GM12878 (cell line): ENCODE measurements around the gene PLA2G2C. TPM values are rescaled to one million over a fixed set of nuclear protein-coding genes. Genes with fewer than 3 reads are reported as not detected.

ENCODE experiments used
- ATAC-seq: fragments of 200-7000 bp; cut with Tn5 transposase; 3 replicates; pipeline ENCODE4 v1.9.1; 2020; ENCODE audit warnings: mild to moderate bottlenecking, moderate library complexity
- BruUV-seq: library from RNA; stranded (reverse); fragments of 400-500 nt; replicated peaks from 2 replicates; lab custom pipeline; 2021; lab: Mats Ljungman, UMichigan
- CTCF ChIA-PET: fragments of 300-600 bp; sonication (Branson Sonifier 250); formaldehyde crosslinking; extraction: SDS; loops from one replicate; lab custom pipeline; 2021; ENCODE audit warnings: inconsistent platforms; lab: Yijun Ruan, JAX
- POLR2A ChIA-PET: fragments of 350-600 bp; formaldehyde crosslinking; extraction: SDS; loops from one replicate; lab custom pipeline; 2021; ENCODE audit warnings: inconsistent platforms; lab: Charles Lee
- RAD21 ChIA-PET: fragments of 300-600 bp; sonication (Branson Sonifier 250); formaldehyde crosslinking; loops from one replicate; lab custom pipeline; 2023; ENCODE audit warnings: antibody characterized with exemption; ENCODE audit not compliant: unreplicated experiment; lab: Charles Lee
- SMC1A ChIA-PET: fragments of 300-600 bp; sonication (Branson Sonifier 250); formaldehyde crosslinking; loops from one replicate; lab custom pipeline; 2023; ENCODE audit not compliant: unreplicated experiment, uncharacterized antibody; lab: Charles Lee
- DNase-seq: peaks from one replicate; pipeline ENCODE4 v3.0.0-alpha.2; 2011; ENCODE audit warnings: low read depth, low spot score
- FAIRE-seq: peaks from 3 replicates; lab custom pipeline; 2011; peaks lifted over from hg19 to GRCh38; lab: Jason Lieb, UNC
- H2AFZ ChIP-seq: 2 replicates; pipeline ENCODE4 v1.6.0; 2011; ENCODE audit warnings: low read depth, low read length, control low read depth; ENCODE audit not compliant: control insufficient read depth
- H3K27ac ChIP-seq: 2 replicates; pipeline ENCODE4 v1.5.1; 2011; ENCODE audit warnings: control low read depth; ENCODE audit not compliant: control insufficient read depth, insufficient read depth
- H3K27me3 ChIP-seq, 2 experiments: replicated peaks in 1 of 2; 2 replicates each; pipeline versions ENCODE4 v1.6.0 to v1.6.1; 2011; ENCODE audit warnings: low read length in 1 of 2; ENCODE audit not compliant: control insufficient read depth in 2 of 2, insufficient read depth in 2 of 2
- H3K36me3 ChIP-seq, 2 experiments: 2 replicates each; pipeline ENCODE4 v1.5.1; 2011; ENCODE audit warnings: low read length in 1 of 2; ENCODE audit not compliant: control insufficient read depth in 2 of 2, insufficient read depth in 2 of 2
- H3K4me1 ChIP-seq: 2 replicates; pipeline ENCODE4 v1.6.1; 2011; ENCODE audit warnings: mild to moderate bottlenecking, low read length, moderate library complexity, mixed read lengths; ENCODE audit not compliant: control insufficient read depth, insufficient read depth
- H3K4me2 ChIP-seq: 2 replicates; pipeline ENCODE4 v1.6.0; 2011; ENCODE audit warnings: control low read depth; ENCODE audit not compliant: control insufficient read depth, insufficient read depth
- H3K4me3 ChIP-seq: fragments of 200-600 bp; sonication (generic); 2 replicates; pipeline ENCODE4 v1.5.1; 2016
- H3K79me2 ChIP-seq: 2 replicates; pipeline ENCODE4 v1.6.0; 2011; ENCODE audit warnings: low read length; ENCODE audit not compliant: control insufficient read depth, insufficient read depth
- H3K9ac ChIP-seq: 2 replicates; pipeline ENCODE4 v1.8.0; 2011; ENCODE audit warnings: low read length, control low read depth, mixed read lengths; ENCODE audit not compliant: control insufficient read depth, insufficient read depth
- H3K9me3 ChIP-seq: replicated peaks from 3 replicates; pipeline ENCODE4 v1.5.1; 2011; ENCODE audit warnings: mild to moderate bottlenecking, low read length; ENCODE audit not compliant: control insufficient read depth, insufficient read depth
- H4K20me1 ChIP-seq: 2 replicates; pipeline ENCODE4 v1.6.0; 2011; ENCODE audit not compliant: control insufficient read depth, insufficient read depth
- ESRRA ChIP-seq: IDR thresholded peaks from 2 replicates; pipeline ENCODE4 v1.6.1; 2012; ENCODE audit warnings: mild to moderate bottlenecking, low read length, improper control_type of control experiment
- FOXK2 ChIP-seq: fragments of 450-650 bp; IDR thresholded peaks from 2 replicates; pipeline ENCODE4 v1.6.1; 2017; ENCODE audit warnings: mild to moderate bottlenecking, moderate library complexity
- GATAD2B ChIP-seq: fragments of 450-650 bp; conservative IDR thresholded peaks from 2 replicates; pipeline ENCODE4 v1.6.1; 2017; ENCODE audit warnings: low read depth, mild to moderate bottlenecking, moderate library complexity
- HDAC2 ChIP-seq: fragments of 200-600 bp; sonication (generic); IDR thresholded peaks from 2 replicates; pipeline ENCODE4 v1.6.1; 2017
- MTA2 ChIP-seq: fragments of 450-650 bp; IDR thresholded peaks from 2 replicates; pipeline ENCODE4 v1.6.1; 2016; ENCODE audit warnings: low read depth, mild to moderate bottlenecking, moderate library complexity
- NBN ChIP-seq: fragments of 450-650 bp; IDR thresholded peaks from 2 replicates; pipeline ENCODE4 v1.6.1; 2016
- NRF1 ChIP-seq: conservative IDR thresholded peaks from 2 replicates; pipeline ENCODE4 v1.6.1; 2011; ENCODE audit warnings: mild to moderate bottlenecking, low read depth, low read length, improper control_type of control experiment
- PBX3 ChIP-seq: IDR thresholded peaks from 2 replicates; pipeline ENCODE4 v1.6.1; 2011; ENCODE audit warnings: mild to moderate bottlenecking, low read depth, low read length, moderate library complexity; ENCODE audit not compliant: insufficient replicate concordance
- SUPT20H ChIP-seq: IDR thresholded peaks from 2 replicates; pipeline ENCODE4 v1.6.1; 2011; ENCODE audit warnings: low read depth, mild to moderate bottlenecking, low read length, moderate library complexity, borderline replicate concordance; ENCODE audit not compliant: control insufficient read depth
- TCF3 ChIP-seq: IDR thresholded peaks from 2 replicates; pipeline ENCODE4 v1.6.1; 2012; ENCODE audit warnings: low read depth, mild to moderate bottlenecking, low read length, borderline replicate concordance; ENCODE audit not compliant: insufficient read depth
- WGBS: methylation state at CpG from one replicate; pipeline ENCODE4 v1.1.6; 2016; ENCODE audit warnings: low lambda C conversion rate; ENCODE audit not compliant: insufficient replicate concordance, insufficient coverage; ENCODE audit errors: missing lambda C conversion rate; 5-methylcytosine and 5-hydroxymethylcytosine counted together
- in situ Hi-C: fragments of 300-500 bp; cut with MboI; formaldehyde crosslinking; loops from 9 replicates; pipeline ENCODE4 v1.14.3; 2018; ENCODE audit warnings: mixed read lengths
- intact Hi-C: fragments of 100-400 bp; cut with micrococcal nuclease; formaldehyde crosslinking; loops from one replicate; pipeline ENCODE4 v1.14.2; 2022; ENCODE audit not compliant: unreplicated experiment
- polyA plus RNA-seq, 11 experiments: library from polyadenylated mRNA; depleted of rRNA in 4 of 11; unstranded in 6 of 11; stranded (reverse) in 5 of 11; fragments of >200 nt; fragmentation: Nextera tagmentation in 4 of 11; fragmentation: Illumina TruSeq in 1 of 11; extraction: Ambion mirVana in 4 of 11; extraction: Trizol in 1 of 11; gene quantifications; 1 replicate in 1 of 11; 2 replicates in 10 of 11; pipeline versions ENCODE4 v1.2.1 to v1.2.3, GENCODE V29; 2011 to 2016; ENCODE audit warnings: inconsistent platforms in 2 of 11, missing spikeins in 2 of 11, low read depth in 1 of 11
- total RNA-seq, 4 experiments: library from RNA; depleted of rRNA in 3 of 4; stranded (reverse); fragments of >200 nt in 3 of 4; fragmentation: Illumina TruSeq in 1 of 4; extraction: Trizol in 1 of 4; gene quantifications; 2 replicates each; pipeline versions ENCODE4 v1.2.1 to v1.2.3, GENCODE V29; 2013 to 2021
- TF ChIP-seq, protein P1 (sequence below): IDR thresholded peaks from 2 replicates; pipeline ENCODE4 v1.6.1; 2011; ENCODE audit warnings: borderline replicate concordance, low read depth, mild to moderate bottlenecking, moderate library complexity, low read length; ENCODE audit not compliant: insufficient read depth, poor library complexity, severe bottlenecking

PLA2G2C gene
- total and polyA plus RNA-seq, 10 of the 15 experiments (the other 5 are each of a cell fraction or from before 2014, with no cell fraction given) = 0.05 TPM; not detected in 9

DNA sequence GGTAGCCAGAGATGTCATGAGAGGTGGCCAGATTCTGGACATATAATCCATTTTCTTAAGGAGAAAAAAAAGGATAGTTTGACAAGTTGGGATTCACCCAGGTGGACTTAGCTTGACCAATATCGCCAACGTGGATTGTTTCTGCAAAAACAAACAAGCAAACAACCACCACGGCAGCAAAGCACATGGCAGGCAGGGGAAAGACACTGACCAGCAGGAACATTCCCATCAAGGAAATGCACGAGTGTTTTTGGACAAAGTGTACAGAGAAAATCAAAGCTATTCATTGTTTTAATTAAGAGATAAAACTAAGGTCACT is 9.1 kb upstream of the PLA2G2C start:
- RAD21 ChIA-PET = interaction anchor here (1.0 to 2.1 kb wide), 4 partner anchors 44 to 279 kb away, joined by 4 to 10 read pairs (median 6); no protein-coding TSS in a partner anchor
- BruUV-seq = no TSS peak
- intact Hi-C loops (loop anchor here (1.0 to 10.0 kb wide), 5 partner anchors 30 to 277 kb away; partner anchors contain the start of gene PLA2G2A), in situ Hi-C loops (no loop called here)
- H3K4me1 ChIP-seq = no peaks in the 10 kb centered on the region
- no peaks in the 10 kb centered on the region for H3K79me2 ChIP-seq
- no peak overlapping the region for H3K4me2 ChIP-seq
- POLR2A ChIA-PET = no interaction called here
- H3K27ac ChIP-seq = no peak overlapping the region
- WGBS = 48% methylated on average over 4 of the region's 4 CpGs
- H4K20me1 ChIP-seq = no peaks in the 10 kb centered on the region
- SMC1A ChIA-PET = interaction anchor here (0.6 to 3.5 kb wide), 11 partner anchors 10 to 299 kb away, joined by 3 to 12 read pairs (median 5); no protein-coding TSS in a partner anchor
- peaks cover 0 to 5% of the 10 kb centered on the region in 2 experiments; a peak in 2 of 4 replicates for H3K27me3 ChIP-seq
- no peak for ATAC-seq
- no peaks in the 10 kb centered on the region for H3K36me3 ChIP-seq
- no peak overlapping the region for H2AFZ ChIP-seq
- CTCF ChIA-PET = interaction anchor here (0.9 to 5.3 kb wide), 15 partner anchors 10 to 1000 kb away, joined by 3 to 52 read pairs (median 6); no protein-coding TSS in a partner anchor
- FAIRE-seq = no peak
- TF ChIP-seq TCF3 (no peak), FOXK2 (no peak), MTA2 (no peak), PBX3 (no peak), ESRRA (no peak), GATAD2B (no peak), NBN (no peak), NRF1 (no peak), HDAC2 (no peak), SUPT20H (no peak)
- TF ChIP-seq, protein P1, sequence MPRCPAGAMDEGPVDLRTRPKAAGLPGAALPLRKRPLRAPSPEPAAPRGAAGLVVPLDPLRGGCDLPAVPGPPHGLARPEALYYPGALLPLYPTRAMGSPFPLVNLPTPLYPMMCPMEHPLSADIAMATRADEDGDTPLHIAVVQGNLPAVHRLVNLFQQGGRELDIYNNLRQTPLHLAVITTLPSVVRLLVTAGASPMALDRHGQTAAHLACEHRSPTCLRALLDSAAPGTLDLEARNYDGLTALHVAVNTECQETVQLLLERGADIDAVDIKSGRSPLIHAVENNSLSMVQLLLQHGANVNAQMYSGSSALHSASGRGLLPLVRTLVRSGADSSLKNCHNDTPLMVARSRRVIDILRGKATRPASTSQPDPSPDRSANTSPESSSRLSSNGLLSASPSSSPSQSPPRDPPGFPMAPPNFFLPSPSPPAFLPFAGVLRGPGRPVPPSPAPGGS = no peak
- no peak overlapping the region for H3K4me3 ChIP-seq
- H3K9me3 ChIP-seq = no peaks in the 10 kb centered on the region
- no peak for DNase-seq
- no peak overlapping the region for H3K9ac ChIP-seq
